CD4-positive, alpha-beta T cell treated with Interleukin-4 for 1 hour (primary cell): ENCODE data around the gene MRPL41.
"Not testable (repeated sequence)": the region's sequence is repeated elsewhere in the genome, so short reads cannot be mapped to it uniquely, and the experiment has no call there.

Experiments
- DNase-seq, 2 donors: peaks; one replicate each; pipeline ENCODE4 v3.0.0-alpha.2; 2020 to 2022

The MRPL41 gene

DNA sequence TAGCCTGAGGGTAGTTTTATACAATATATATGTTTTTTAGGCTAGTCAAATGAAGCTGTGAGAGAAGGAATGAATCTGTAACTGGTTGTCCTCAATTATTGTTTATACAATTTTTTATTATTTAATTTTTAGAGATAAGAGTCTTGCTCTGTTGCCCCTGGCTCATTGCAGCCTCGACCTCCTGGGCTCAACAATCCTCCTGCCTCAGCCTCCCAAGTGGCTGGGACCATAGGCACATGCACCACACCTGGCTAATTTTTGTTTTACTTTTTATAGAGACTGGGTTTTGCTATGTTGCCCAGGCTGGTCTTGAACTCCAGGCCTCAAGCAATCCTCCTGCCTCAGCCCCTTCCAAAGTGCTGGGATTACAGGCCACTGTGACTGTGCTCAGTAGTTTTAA is 2.7 kb downstream of the MRPL41 start:
- no peak for DNase-seq

DNA sequence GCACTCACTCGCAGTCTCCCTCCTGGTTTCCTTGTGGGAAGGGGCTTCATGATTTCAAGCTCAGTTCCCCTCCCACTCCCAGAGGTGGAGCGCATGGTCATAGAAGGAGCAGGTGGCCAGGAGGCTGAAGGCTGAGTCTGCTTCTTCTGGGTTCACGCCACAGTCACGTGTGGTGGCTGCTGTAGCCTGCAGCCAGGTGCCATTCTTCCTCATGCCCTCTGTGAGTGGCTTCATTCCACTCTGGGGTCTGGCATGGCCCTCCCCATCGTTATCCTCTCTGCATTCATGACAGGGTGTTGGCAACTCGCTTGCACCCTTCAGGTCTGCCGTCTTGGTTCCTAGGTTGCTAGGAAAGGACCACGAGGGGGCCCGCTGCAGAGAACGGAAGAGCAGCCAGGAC is 3.5 kb downstream of the MRPL41 start:
- DNase-seq = no peak

DNA sequence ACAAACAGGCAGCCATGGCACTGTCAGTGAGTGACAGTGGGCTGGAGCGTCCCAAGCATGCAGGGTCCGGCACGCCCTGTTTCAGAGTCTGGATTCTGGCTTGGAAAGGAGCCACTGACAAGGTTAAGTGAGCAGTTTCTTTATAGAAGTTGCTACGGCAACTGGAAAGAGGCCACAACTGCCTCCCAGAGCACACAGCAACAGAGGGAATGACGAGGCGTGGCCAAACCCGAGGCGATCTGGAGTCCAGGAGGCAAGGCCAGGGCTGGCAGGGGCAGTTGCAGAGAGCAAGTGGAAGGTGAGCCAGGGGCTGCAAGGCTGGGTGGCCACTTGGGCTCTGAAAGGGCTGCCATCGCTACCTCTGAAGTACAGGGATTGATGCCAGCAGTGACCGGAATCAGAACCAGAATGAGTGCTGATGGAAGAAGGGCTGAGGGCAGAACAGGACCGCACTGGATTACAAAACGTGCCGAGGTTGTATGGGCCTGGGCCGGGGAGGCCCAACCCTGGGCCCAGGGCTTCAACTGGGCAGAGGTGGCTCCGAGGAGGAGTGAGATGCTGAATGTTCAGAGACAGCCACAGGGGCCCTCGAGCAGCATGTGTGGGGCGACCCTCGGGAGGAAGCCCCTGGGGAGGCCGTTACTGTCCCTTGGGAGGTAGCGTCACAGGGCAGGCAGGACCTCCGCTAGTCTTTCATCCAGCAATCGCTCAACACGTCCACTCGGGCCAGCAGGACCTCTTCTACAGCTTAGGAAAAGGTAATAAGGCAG is 4.6 kb downstream of the MRPL41 start:
- DNase-seq = no peak

DNA sequence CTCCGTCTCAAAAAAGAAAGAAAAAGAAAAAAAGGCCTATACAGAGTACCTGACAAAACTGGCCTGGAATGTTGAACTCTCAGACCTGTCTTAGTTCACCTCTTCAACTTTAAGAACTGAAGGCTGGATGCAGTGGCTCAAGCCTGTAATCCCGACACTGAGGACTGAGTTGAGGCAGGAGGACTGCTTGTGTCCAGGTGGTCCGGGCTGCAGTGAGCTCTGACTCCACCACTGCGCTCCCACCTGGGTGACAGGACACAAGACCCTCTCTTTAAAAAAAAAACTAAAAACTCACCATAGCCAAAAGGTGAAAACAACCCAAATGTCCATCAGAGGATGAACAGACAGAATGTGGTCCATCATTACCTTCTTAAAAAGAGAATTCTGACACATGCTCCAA is 6.4 kb downstream of the MRPL41 start:
- no peak for DNase-seq

DNA sequence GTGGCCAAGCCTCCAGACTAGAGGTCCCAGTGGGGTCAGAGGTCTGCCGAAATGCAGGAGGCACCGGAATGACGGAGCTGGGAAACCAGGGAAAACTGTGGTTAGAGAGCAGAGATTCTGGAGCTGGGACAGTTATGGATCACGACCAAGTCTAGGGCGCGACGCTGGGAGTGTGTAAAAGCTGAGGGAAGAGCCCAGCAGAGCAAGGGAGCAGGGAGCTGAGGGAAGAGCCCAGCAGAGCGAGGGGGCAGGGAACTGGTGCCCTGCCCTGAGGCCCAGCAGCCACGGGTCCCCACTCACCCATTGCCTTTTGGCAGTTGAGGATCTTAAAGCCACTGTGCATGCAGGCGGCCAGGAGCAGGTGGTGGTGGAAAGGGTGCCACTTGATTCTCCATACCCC is 12.5 kb downstream of the MRPL41 start:
- DNase-seq = no peak

DNA sequence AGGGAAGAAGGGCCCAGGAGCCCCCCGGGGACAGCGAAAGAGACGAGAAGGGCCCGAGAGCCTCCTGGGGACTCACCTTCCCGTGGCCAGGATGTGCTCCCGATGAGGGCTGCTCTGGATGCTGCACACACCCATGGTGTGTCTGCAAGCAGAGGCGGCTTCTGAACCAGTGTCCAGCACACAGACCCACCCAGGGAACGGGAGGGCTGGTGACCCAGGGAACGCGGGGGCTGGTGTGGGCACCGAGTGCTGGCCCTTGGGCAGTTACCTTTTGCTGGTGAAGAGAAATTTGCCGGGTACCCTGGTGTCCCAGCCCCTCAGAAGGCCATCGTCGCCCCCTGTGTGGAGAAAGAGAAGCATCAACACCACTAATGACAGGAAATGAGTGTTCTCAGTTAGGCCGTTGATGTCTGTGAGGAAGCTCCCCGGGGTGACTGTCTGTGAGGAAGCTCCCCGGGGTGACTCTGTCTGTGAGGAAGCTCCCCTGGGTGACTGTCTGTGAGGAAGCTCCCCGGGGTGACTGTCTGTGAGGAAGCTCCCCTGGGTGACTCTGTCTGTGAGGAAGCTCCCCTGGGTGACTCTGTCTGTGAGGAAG is 13.2 kb downstream of the MRPL41 start:
- DNase-seq = no peak

DNA sequence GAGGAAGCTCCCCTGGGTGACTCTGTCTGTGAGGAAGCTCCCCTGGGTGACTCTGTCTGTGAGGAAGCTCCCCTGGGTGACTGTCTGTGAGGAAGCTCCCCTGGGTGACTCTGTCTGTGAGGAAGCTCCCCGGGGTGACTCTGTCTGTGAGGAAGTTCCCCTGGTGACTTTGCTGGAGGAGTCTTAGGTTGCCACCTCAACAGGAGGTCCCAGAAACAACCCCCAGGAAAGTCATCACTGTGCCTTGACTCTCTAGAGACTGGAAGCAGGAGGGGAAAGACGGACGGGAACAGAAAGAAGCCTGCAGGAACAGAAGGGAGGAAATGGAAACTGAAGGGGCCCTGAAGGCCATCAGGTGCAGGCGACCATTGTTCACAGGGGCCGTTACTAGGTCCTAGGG is 16.8 kb downstream of the MRPL41 start:
- not testable (repeated sequence) for DNase-seq

DNA sequence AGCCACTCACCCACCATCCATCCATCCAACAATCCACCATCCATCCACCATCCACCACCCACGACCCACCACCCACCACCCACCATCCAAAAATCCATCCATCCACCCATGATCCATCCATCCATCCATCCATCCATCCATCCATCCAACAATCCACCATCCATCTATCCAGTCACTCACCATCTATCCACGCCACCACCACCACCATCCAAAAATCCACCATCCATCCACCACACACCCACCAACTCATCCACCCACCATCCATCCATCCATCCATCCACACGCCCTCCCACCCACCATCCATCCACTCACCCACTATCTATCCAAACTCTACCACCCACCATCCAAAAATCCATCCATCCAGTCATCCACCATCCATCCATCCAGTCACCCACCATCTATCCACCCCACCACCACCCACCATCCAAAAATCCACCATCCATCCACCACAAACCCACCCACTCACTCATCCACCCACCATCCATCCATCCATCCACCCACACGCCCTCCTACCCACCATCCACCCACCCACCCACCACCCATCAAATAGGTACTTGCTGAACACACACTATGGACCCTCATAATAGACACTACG is 18.0 kb downstream of the MRPL41 start:
- DNase-seq = no peak

DNA sequence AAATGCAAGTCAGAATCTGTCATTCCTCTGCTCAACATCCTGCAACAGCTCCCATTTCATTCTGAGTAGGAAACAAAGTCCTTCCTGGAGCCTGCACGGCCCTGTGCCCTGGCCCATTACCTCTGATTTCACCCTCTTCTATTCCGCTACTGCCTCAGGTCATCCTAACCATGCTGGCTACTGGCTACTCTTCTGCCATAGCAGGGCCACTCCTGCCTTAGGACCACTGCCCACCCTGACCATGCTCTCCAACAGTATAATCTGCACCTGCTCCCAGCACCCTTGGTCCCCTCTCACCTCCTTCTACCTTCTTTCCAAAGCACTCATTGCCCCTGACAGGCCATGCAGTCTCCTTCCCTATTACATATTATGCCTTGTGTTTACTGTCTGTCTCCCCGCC is 18.9 kb downstream of the MRPL41 start:
- no peak for DNase-seq

DNA sequence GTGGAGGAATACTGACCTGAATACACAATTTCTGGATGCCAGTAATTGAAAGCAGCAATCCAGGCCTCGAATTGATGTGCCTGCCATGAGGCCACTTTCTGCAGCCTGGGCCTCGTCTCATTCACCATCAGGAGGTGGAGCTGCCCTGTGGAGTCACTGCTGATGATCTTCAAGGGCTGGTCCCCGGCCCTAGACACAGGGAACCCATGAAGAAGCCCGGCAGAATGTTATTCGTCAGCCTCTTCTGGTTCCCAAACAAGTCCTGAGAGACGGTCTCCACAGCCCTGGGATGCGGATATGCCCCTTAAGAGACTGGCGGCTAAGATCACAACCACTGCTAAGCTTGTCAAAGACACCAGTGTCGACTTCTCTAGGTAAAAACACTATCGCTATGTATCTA is 22.5 kb downstream of the MRPL41 start:
- no peak for DNase-seq

DNA sequence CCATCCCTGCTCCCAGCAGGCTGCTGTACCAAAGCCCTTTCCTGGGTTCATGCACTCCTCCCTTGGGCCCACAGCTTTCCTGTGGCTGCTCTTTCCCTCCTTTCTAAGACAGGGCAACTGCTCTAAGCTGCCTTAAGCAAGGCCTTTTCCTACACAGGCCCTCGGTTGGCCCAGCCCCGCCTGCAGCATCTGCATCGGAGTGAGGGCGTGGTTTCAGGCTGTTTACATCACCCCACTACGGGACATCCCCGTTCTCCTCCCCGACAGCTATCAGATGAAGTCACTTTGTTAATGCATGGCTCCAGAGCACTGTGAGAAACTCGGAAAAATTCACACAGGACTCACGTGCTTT is 23.7 kb downstream of the MRPL41 start:
- DNase-seq = peak in 1 of 2 donors; percentile 34

DNA sequence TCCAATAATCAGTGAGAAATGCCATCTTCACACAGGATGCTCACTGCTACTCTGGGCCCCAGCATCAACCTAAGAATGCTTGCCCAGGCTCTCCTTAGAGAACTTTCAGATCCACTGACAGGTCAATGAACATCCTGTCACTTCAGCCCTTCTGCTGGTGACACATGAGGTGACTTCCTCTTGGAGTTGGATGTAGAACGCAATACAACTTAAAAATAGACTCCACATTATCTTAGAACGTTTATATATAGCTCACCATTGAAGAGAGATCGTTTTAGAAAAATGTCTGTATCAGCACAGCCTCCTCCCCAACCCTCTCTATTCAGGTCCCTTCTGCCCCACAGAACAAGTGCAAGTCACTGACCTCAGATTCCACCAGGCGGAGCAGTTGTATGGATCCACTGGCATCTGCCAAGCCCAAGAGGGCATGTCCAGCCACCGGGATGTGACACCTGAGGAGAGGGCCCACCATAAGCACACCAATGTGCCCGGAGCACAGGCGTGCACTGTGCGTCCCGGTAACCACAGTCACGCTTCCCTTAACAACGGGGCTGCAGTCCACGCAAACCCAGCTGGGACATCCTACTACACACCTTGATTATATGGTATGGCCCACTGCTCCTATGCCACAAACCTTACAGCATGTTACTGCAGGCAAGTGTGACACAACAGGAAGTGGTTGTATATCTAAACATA is 24.2 kb downstream of the MRPL41 start:
- DNase-seq = peak in 1 of 2 donors; percentile 6

DNA sequence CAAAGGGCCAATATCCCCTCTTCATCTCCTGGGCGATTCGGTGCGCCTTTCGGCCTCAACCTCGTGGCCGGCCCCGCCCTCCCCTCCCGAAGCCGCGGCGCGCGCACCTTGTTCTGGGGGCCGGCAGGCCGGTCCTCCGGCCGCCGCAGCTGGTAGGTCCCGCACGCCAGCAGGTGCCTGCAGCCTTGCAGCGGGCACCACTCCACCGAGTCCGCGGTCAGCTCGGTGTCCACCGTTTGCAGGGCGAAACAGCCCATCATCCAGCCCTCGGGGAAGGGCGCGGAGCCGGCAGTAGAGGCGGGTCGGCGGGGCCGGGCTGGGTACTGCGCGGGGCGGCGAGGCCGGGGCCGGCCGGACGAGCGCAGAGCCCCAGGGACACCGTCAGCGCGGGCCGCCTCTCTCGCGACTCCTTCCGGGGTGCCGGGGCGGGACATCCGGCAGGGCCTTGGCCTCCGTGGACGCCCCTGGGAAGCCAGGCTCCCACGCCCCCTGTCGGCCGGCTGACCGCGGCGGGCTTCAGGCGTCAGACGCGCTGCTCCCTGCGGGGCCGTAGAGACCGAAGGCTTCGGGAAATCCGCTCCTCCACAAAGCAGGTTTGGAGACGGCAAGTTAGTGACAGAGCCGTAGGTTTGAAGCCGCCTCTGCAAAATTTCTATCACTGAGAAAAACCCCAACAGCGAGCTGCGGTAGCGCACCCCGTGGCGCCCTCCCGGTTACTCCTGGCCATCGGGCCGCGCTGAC is 27.0 kb downstream of the MRPL41 start, which contains the start of gene DPH7:
Gene DPH7, minus strand, starts transcription at position 408 of the 741 bp plus-strand sequence. Its CDS starts 148 bp downstream, at position 260.
- DNase-seq = peak; percentile 92 to 93

DNA sequence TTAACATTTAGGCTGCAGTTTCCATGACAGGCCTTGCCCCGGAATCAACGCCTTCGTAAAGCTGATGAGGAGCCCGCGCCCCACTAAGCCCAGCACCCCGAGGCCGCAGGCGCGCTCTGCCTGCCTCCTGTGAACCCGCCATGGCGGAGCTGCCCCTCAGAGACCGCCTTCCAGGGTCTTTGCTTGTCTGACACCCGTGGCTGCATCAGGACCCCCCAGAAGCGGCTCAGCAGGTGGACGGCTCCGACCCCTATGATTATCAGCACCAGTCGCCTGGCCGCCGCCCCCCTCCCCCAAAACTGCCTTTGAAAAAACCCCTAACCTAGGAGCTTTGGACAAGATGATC is 27.6 kb downstream of the MRPL41 start:
- DNase-seq = no peak

DNA sequence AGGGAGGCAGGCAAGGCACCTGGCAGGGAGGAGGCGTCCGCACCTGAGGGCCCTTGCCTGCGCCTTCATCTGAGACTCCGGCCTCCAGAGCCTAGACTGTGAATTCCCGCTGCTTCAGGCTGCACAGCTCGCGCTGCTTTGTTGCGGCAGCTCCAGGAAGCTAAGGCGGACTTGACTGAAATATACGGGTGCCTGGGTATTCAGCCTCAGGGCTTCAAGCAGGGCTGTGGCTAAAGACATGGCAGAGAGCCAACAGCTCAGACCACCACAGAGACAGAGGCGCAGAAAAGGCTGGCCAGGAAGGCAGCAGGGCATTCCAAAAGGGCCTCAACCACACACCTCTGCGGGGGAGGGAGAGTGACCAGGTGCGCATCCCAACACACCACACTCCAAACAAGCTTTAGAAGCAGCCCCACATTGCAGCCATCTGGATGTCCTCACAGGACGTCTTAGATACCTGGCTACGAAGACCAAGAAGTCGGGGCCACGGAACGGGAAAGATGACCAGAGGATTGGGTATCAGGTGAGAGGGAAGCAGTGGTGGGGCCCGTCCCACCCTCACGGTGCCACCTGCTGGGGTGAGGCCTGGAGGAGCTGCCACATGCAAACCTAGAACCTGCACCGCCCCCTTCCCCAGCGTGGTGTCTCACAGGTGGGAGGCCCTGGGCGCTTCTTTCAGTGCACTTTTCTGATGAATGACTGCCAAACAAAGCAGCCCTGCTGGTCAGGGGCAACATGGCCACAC is 28.7 kb downstream of the MRPL41 start:
- no peak for DNase-seq

DNA sequence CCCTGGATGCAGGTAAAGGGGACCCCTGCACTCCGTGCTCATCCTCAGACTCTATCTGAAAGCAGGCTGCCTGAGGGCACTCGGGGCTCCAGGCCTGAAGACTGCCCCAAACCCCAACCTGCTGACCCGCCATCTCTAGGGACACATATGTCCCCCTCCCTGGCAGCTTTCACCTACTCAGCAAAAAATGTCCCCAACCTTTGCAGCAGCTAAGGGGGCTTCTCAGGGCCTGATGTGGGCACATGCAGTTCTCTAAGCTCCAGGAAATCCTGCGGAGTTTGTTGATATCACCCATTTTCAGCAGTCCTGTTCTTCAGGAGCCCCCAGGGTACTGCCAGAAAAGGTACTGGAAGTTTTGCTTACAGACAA is 29.3 kb downstream of the MRPL41 start:
- DNase-seq = no peak

DNA sequence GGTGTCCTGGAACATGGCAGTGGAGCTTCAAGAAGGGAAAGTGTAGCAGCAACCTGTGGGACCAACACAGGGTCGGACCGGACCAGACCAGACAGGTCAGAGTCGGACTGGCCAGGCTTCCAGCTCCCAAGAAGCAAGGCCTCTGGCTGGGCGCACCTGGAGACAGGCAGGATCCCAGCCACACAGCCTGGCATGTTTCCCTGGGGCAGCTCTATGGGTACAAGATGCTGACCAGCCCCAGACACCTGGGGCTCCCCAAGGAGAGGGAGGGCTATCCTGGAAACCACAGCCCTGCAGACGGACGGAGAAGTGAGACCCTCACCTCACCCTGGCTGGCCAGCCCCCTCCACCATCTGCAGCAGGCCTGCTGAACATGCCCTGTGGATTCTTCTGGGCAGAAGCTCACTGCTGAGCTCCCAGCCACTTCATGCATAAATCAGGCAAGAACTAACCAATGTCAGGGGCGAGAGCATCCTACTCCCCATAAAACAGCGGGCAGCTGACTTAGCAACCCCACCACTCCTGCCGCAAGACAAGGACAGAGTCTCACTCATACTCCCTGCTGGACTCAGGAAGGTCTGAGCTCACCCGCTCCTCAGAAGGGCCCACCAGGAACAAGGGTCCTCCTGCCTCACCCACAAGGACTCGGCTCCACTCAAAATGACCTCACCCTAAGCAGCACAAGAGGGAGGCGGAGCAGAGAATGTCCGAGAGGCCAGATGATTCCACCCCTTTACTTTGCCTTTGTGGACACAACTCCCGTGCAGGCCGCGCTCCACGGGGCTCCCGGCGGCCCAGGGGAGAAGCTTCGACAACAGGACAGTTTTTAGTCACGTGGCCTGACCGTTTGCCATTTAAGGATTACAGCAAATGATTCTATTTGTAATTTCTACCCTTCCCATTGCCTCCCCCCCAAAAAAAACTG is 29.9 kb downstream of the MRPL41 start:
- DNase-seq = no peak

DNA sequence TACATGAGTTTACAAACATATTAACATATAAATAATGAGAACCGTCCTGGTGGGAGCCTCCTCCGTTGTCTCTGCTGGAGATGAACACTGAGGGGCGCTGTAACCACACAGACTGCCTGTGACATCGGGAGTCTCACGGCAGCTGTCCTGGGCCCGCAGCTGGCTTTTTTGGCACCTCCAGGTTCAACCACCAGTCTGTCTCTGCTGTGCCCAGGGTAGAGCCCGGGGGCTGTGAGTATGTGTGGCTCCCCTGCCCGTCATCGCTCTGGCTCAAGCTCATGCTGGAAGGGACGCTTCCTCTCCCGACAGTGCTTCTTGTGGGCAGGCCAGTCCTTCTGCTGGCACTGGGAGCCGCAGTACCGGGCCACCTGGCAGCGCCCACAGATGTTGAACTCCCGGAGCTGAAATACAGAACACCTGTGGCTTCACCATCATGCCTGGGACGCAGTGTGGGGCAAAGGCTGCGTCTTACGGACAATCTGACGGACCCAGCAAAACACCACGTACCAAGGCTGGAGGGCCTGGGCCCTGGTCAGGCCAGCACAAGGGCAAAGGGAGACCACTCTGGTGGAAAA is 30.7 kb downstream of the MRPL41 start:
- DNase-seq = peak in 1 of 2 donors; percentile 24

DNA sequence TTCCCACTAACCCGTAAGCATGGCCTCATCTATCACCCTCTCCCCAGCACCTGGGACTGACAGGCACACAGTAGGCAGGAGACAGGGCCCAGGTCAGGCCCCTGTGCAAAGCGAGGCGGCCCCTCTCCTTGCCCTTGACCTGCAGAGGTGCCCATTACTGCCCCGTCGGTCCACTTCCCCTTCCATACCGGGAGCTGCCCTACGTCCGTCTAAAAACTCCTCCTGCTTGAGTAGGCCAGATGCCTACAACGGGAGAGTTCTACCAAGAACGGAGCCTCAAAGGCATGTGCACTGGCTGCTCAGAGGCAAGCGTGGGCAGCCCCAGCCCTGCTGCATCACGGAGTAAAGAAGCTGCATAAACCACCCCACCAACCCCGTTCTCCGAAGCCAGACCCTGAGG is 31.7 kb downstream of the MRPL41 start:
- no peak for DNase-seq

DNA sequence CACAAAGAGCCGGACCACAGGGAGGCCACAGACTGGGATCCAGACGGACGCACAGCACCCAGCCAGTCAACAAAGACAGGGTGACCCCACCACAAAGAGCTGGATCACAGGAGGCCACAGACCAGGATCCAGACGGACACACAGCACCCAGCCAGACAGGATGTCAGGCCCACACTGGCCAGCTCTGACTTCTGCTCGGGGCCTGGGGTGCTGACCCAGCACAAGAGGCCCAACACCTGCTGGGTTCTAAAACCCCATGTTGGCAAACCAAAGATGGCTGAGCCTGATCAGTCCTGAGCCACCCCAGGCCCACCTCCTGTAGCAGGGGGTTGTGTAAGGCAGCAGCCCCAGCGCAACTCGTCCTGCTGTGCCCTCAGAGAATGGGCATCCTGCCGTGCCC is 32.3 kb downstream of the MRPL41 start:
- no peak for DNase-seq

DNA sequence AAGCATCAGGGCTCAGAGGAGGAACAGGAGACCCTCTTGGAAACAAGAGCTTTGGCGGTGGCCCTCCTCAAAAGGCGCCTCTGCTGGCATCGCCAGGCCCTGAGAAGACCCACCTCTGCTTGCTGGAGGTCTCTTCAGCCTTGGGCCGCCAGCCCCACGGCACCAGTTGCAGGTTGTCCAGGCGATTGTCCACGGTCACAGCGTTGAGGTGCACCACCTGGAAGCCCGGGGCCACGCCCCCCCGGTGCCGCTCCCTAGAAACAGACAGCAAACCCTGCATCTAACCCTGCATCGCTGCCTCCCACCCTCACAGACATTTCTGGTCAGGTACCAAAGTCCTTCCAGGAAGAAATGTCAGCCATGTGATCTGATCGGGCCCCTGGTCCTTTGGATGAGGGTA is 35.2 kb downstream of the MRPL41 start:
- DNase-seq = no peak
